Hindlimb muscle (tissue), 1 donor: Measurements from ENCODE around the gene TTLL4. TPM values are rescaled to one million over a fixed set of nuclear protein-coding genes. Genes with fewer than 3 reads are reported as not detected.

Experiments used
- DNase-seq: peaks from one replicate; pipeline ENCODE4 v3.0.0-alpha.2; 2013
- polyA plus RNA-seq: library from polyadenylated mRNA; unstranded; fragments of 120-200 nt; gene quantifications from one replicate; pipeline ENCODE4 v1.2.1, GENCODE V29; 2013; ENCODE audit not compliant: insufficient read length

Gene TTLL4
- polyA plus RNA-seq: 26.8 TPM

GRCh38 chr2:218710687-218711549 lies at the start of gene TTLL4:
Gene TTLL4, plus strand, starts transcription at chr2:218710835. Its CDS starts 26,842 bp downstream, at chr2:218737677.
- peak; percentile 97 for DNase-seq

GRCh38 chr2:218662377-218662776 lies 48.3 kb upstream of the TTLL4 start:
- DNase-seq: no peak

- no peak for DNase-seq
Observed at GRCh38 chr2:218662827-218663226, 47.8 kb upstream of the TTLL4 start.

- DNase-seq: no peak
Observed at GRCh38 chr2:218663901-218664300, 46.7 kb upstream of the TTLL4 start.

- DNase-seq: no peak
Observed at GRCh38 chr2:218664653-218665052, 46.0 kb upstream of the TTLL4 start.

- no peak for DNase-seq
Observed at GRCh38 chr2:218671097-218671653, 39.5 kb upstream of the TTLL4 start.

- DNase-seq: peak; percentile 90
Observed at GRCh38 chr2:218671654-218672566, 38.7 kb upstream of the TTLL4 start, which contains the start of the genes RNF25 and STK36. Gene RNF25, minus strand, starts transcription at chr2:218672002. Its CDS starts 32 bp downstream, at chr2:218671970. Gene STK36, plus strand, starts transcription at chr2:218672086. Its CDS starts 744 bp downstream, at chr2:218672830.

GRCh38 chr2:218679119-218679518 lies 31.5 kb upstream of the TTLL4 start:
- no peak for DNase-seq

- DNase-seq: no peak
Observed at GRCh38 chr2:218680061-218680460, 30.6 kb upstream of the TTLL4 start.

- DNase-seq: peak; percentile 83
Observed at GRCh38 chr2:218687400-218688060, 23.1 kb upstream of the TTLL4 start.

GRCh38 chr2:218691234-218691633 lies 19.4 kb upstream of the TTLL4 start:
- peak; percentile 63 for DNase-seq

GRCh38 chr2:218694405-218695145 lies 16.1 kb upstream of the TTLL4 start:
- no peak for DNase-seq

- DNase-seq: no peak
Observed at GRCh38 chr2:218698885-218699284, 11.8 kb upstream of the TTLL4 start.

GRCh38 chr2:218701806-218702205 lies 8.8 kb upstream of the TTLL4 start:
- no peak for DNase-seq

- DNase-seq: no peak
Observed at GRCh38 chr2:218703341-218703740, 7.3 kb upstream of the TTLL4 start.

GRCh38 chr2:218708086-218708485 lies 2.5 kb upstream of the TTLL4 start:
- no peak for DNase-seq

- DNase-seq: no peak
Observed at GRCh38 chr2:218709908-218710307, 727 bp upstream of the TTLL4 start.

GRCh38 chr2:218710334-218710686 lies 325 bp upstream of the TTLL4 start:
- DNase-seq: no peak

GRCh38 chr2:218711550-218711929 lies 905 bp downstream of the TTLL4 start:
- DNase-seq: no peak

GRCh38 chr2:218713922-218714321 lies 3.3 kb downstream of the TTLL4 start:
- no peak for DNase-seq

- DNase-seq: no peak
Observed at GRCh38 chr2:218716070-218716469, 5.4 kb downstream of the TTLL4 start.

GRCh38 chr2:218717262-218717661 lies 6.6 kb downstream of the TTLL4 start:
- no peak for DNase-seq
